Measurements from ENCODE around the gene GSC2.

The GSC2 gene

GRCh38 chr22:19196841-19197612, 46.9 kb upstream of the GSC2 start:
- no peak for DNase-seq (ENCODE audit: low read depth in 1 of 2, low spot score in 1 of 2)
- TF ChIP-seq GABPA (IDR thresholded peaks at IDR 0.05; ENCODE audit: low read depth) = no peak
- no peak for TF ChIP-seq POLR2AphosphoS5 (IDR thresholded peaks at IDR 0.05; ENCODE audit: low read depth)
- TF ChIP-seq, protein P1, sequence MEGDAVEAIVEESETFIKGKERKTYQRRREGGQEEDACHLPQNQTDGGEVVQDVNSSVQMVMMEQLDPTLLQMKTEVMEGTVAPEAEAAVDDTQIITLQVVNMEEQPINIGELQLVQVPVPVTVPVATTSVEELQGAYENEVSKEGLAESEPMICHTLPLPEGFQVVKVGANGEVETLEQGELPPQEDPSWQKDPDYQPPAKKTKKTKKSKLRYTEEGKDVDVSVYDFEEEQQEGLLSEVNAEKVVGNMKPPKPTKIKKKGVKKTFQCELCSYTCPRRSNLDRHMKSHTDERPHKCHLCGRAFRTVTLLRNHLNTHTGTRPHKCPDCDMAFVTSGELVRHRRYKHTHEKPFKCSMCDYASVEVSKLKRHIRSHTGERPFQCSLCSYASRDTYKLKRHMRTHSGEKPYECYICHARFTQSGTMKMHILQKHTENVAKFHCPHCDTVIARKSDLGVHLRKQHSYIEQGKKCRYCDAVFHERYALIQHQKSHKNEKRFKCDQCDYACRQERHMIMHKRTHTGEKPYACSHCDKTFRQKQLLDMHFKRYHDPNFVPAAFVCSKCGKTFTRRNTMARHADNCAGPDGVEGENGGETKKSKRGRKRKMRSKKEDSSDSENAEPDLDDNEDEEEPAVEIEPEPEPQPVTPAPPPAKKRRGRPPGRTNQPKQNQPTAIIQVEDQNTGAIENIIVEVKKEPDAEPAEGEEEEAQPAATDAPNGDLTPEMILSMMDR (IDR thresholded peaks at IDR 0.05; ENCODE audit: insufficient read depth, low read length) = no peak
- TF ChIP-seq REST (IDR thresholded peaks at IDR 0.05; ENCODE audit: insufficient replicate concordance, low read depth) = no peak
- TF ChIP-seq SPI1 (IDR thresholded peaks at IDR 0.05; ENCODE audit: borderline replicate concordance, low read depth) = no peak
- H3K4me3 ChIP-seq (replicated peaks; ENCODE audit: insufficient read depth, low read length) = no peak overlapping the region
- no peaks in the 10 kb centered on the region for H3K27me3 ChIP-seq (ENCODE audit: insufficient read depth, poor library complexity, severe bottlenecking)
- H3K27ac ChIP-seq (replicated peaks) = no peak overlapping the region

DNA sequence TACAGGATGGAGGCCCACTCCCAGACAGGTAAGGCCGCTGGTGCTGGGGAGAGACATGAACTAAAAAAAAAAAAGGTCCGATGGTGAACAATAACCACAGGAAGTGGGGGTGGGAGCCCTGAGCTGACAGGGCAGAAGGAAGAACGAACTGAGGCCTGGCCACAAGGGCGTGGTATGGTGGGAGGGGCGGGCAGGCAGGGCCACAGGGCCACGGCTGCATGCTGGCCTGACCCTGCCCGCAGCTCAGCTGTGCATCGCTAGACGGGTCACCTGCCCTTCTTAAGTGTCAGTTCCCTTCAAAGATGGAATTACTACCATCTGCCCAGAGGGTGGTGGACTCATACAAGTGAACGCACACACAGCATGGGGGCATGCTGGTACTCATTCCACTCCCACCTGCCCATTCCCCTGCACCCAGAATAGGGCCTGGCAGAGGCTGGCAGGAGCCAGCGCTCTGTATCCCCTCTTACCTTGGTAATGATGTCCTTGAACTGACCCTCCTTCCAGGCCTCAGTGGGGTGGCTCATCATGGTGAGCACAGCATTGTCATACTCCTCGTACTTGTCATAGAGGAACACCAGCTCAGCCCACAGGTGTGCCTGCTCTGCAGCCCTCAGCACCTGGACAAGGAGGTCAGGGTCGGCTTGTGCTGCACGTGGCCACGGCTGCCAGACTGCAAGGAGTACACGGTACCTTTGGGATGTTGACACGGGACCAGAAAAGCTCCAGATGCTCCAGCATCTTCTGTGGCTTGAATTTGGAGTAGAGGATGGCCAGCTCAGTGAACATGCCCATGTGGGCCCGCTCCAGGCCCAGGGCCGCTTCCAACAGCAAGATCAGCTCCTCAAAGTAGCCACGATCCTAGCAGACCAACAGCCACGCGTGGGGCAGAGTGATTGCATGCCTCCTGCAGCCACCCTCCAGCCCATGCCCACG, 46.0 kb upstream of the GSC2 start:
- no peak overlapping the region for H3K4me3 ChIP-seq (replicated peaks; ENCODE audit: insufficient read depth, low read length)
- no peak overlapping the region for H3K27ac ChIP-seq (replicated peaks)
- no peak for DNase-seq (ENCODE audit: low read depth in 1 of 2, low spot score in 1 of 2)
- TF ChIP-seq POLR2AphosphoS5 (IDR thresholded peaks at IDR 0.05; ENCODE audit: low read depth) = no peak
- no peak for TF ChIP-seq REST (IDR thresholded peaks at IDR 0.05; ENCODE audit: insufficient replicate concordance, low read depth)
- no peak for TF ChIP-seq SPI1 (IDR thresholded peaks at IDR 0.05; ENCODE audit: borderline replicate concordance, low read depth)
- TF ChIP-seq, protein P1 (IDR thresholded peaks at IDR 0.05; ENCODE audit: insufficient read depth, low read length) = no peak
- TF ChIP-seq GABPA (IDR thresholded peaks at IDR 0.05; ENCODE audit: low read depth) = no peak
- H3K27me3 ChIP-seq (ENCODE audit: insufficient read depth, poor library complexity, severe bottlenecking) = no peaks in the 10 kb centered on the region

DNA sequence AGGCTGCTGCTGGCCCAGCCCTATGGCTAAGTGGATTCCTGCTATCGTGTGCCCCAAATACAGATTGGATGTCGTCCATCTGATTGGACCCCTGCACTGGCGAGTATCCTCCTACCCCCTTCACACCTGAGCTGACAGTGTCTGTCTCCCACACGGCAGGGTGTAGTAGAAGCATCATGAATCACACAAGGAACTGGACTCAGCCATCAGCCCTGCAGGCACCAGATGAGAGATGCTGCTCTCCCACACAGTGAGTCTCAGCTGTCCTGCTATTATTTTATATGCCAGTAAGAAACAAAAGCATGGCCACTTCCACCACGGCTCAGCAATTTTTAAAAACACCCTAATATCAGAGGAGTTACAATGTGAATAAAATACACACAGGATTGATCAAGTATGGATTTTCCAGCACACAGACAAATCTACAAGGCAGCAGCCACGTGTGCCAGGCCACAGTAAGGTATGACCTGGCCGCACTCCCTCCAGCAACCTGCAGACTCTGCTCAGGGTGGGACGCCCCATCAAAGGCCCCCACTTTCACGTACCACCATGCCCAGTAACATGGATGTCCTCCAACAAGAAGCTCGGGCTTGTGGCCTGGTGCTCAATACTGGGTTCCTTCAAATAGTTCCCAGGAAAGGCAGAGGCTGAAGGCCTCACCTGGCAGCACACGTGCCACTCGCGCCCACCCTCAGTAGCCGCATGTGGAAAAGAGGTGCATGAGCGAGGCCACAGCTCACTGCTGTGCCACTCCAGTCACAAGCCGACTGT, 44.9 kb upstream of the GSC2 start:
- no peaks in the 10 kb centered on the region for H3K27me3 ChIP-seq (ENCODE audit: insufficient read depth, poor library complexity, severe bottlenecking)
- no peak for TF ChIP-seq REST (IDR thresholded peaks at IDR 0.05; ENCODE audit: insufficient replicate concordance, low read depth)
- TF ChIP-seq, protein P1 (IDR thresholded peaks at IDR 0.05; ENCODE audit: insufficient read depth, low read length) = no peak
- no peak for TF ChIP-seq POLR2AphosphoS5 (IDR thresholded peaks at IDR 0.05; ENCODE audit: low read depth)
- TF ChIP-seq GABPA (IDR thresholded peaks at IDR 0.05; ENCODE audit: low read depth) = no peak
- no peak for TF ChIP-seq SPI1 (IDR thresholded peaks at IDR 0.05; ENCODE audit: borderline replicate concordance, low read depth)
- DNase-seq (ENCODE audit: low read depth in 1 of 2, low spot score in 1 of 2) = no peak
- no peak overlapping the region for H3K4me3 ChIP-seq (replicated peaks; ENCODE audit: insufficient read depth, low read length)
- no peak overlapping the region for H3K27ac ChIP-seq (replicated peaks)

All from HL-60 (cell line).